Mammary microvascular endothelial cell (primary cell): ENCODE results near the gene HIGD2A. TPM values are rescaled to one million over a fixed set of nuclear protein-coding genes. Genes with fewer than 3 reads are reported as not detected.

Experiments used
- total RNA-seq: library from RNA; depleted of rRNA; stranded (reverse); fragments of >200 nt; gene quantifications from 2 replicates; pipeline ENCODE4 v1.2.3, GENCODE V29; 2015

The HIGD2A gene, protein sequence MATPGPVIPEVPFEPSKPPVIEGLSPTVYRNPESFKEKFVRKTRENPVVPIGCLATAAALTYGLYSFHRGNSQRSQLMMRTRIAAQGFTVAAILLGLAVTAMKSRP
- 127 and 159 TPM in 2 replicates for total RNA-seq

DNA sequence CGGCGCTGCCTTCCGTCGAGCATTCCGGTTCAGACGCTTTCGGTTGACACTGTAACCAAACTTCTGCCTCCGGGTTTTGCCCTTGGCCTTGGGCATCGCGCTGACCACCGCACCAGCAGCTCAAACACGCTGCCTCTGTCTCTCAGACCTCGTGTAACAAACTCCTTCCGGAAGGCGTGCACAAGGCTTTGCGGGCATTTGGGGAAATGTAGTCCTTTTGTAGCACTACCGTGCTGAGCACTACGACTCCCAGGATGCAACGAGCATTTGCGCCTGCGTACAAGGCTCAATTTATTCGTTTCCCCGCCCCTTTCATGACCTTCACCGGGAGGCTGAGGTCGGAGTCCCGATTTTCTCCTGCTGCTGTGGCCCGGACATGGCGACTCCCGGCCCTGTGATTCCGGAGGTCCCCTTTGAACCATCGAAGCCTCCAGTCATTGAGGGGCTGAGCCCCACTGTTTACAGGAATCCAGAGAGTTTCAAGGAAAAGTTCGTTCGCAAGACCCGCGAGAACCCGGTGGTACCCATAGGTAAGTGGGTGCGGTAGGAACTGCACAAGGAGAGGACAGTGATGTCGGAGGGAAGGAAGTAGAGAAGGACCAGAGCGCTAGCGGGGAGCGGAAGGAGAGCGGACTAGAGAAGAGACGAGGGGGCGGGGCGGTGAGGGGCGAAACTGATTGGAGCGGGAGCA lies at the start of gene HIGD2A, which contains the start of gene NOP16:
HIGD2A (plus strand) TSS at position 308 of the 691 bp plus-strand sequence; CDS start at position 377, 69 bp downstream.
NOP16 (minus strand) TSS at position 155 of the 691 bp plus-strand sequence; CDS start at position 96, 59 bp downstream.

DNA sequence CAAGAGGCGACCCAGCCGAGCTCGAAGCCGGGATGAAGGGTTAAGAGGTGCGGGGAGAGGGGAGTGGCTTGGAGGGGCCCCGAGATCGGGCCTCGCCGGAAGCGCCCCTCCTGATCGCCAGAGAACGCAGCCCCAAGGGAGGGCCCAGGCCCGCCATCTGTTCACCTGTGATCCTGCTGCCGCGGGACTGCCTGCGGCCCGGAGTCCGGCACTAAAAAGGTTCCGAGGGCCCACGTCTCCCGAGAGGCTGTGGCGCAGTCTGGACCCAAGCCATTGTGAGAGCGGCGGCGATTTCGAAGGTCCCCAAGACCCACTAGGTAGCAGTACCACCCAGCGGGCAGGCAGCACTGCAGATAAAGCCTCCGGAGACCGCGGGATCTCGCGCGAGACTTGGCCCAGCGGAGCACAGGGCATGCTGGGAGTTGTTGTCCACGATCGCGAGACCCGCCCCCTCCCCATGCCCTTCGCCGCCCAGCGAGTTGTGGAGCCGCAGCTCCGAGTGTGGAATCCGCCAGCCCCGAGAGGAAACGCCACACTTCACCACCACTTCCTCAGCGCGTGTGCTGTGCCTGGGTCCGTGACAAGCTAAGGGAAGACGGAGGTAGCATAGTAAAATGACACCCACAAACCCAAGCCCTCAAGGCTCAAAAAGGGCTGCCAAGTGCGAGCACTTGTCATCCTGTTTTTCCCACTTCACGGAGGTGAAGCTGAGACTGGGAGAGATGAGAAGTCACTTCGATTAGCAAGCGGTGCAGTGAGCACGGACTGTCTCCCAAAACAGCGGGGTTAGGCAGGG lies 26.9 kb upstream of the HIGD2A start, which contains the start of gene KIAA1191:
KIAA1191 (minus strand) TSS at position 328 of the 796 bp plus-strand sequence. CDS start 2,256 bp downstream, outside the sequence.

DNA sequence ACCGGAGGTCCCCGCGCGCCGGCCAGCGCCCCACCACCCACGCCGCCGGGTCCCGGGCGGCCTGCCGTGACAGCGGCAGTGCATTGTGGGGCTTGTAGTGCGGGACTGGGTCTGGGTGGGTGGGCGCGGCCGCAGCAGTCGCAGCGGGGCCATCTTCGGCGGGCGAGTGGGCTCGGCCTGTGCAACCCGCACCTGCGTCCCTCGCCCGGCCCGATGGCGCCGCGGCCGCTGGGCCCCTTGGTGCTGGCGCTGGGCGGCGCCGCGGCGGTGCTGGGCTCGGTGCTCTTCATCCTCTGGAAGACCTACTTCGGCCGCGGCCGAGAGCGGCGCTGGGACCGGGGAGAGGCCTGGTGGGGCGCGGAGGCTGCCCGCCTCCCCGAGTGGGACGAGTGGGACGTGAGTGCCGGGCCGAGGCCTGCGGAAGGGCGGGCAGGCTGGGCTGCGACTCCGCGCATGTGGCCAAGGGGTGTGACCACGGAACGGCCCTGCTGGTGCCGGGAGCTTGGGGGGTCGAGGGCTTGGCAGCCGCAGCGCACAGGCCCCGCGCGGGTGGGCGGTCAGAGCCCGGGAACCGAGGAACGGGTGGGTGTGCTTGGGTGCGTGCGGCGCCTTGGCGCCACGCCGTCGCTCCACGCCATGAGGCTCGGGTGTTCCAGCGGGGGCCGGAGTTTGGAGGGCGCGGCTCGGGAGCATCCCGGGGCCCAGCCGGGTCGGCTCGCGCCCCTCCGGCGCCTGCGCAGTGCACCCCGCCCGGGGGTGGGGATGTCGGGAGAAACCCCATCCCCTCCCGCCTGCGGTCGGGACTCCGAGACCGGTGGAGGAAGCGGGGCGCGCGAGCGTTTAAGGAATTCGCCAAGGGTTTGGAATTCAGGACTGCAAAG lies 23.0 kb upstream of the HIGD2A start, which contains the start of gene ARL10:
ARL10 (plus strand) TSS at position 137 of the 881 bp plus-strand sequence; CDS start at position 214, 77 bp downstream.

DNA sequence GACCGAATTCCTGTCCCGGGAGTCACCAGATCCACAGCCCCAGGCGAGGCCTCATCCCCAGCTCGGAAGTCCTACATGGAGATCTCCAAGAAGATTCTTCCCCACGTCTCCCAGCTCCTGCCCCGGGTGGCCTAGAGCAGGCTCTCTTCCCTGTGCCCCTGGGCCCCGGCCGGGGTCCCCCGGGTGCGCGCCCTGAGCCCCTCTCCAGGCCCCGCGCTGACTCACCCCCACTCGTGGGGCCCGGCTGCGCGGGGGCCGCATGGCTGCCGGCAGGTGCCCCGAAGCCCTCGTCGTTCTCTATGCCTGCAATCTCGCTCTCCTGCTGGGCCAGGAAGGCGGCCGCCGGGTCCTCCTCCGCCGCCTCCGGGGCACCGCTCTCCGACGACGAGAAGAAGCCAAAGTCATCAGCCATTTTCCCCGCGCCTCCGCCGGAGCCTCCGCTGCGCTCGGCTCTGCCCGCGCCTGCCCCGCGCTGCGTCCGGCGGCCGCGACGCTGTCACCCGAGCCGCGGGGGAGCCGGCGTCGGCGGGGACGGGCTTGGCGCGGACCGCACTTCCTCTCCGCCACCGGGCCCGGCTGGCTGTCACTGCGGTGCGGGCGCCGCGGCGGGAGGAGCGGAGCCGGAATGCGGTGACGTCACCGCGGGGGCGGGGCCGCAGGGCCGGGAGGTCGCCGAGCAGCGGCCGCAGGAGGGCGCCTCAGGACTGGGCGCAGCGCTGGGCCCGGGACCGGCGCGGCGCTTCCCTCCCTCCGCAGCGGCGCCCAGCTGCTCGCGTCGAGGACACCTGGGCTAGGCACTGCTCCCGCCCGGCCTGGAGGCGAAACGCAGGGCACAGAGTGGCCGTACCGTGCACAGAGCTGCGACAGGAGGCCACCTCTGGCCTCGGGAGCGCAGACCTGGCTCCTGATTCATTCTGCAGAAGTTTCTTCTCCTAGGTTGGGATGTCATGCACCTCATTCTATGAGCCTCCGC lies 27.7 kb downstream of the HIGD2A start, which contains the start of gene CLTB:
CLTB (minus strand) TSS at position 588 of the 973 bp plus-strand sequence; CDS start at position 412, 176 bp downstream.

Other genes starting within 250 kb of the HIGD2A start
- 5.5 and 8.5 TPM in 2 replicates for gene SIMC1, start 150.3 kb upstream of the HIGD2A start, total RNA-seq
- gene KIAA1191, start 27.0 kb upstream of the HIGD2A start, total RNA-seq = 96.7 and 97.0 TPM in 2 replicates
- gene ARL10, start 23.3 kb upstream of the HIGD2A start, total RNA-seq = 3.6 and 6.7 TPM in 2 replicates
- gene NOP16, start 153 bp upstream of the HIGD2A start, total RNA-seq = 29.2 and 29.6 TPM in 2 replicates
- 195 and 200 TPM in 2 replicates for gene CLTB, start 27.8 kb downstream of the HIGD2A start, total RNA-seq
- gene FAF2, start 59.6 kb downstream of the HIGD2A start, total RNA-seq = 29.3 and 31.3 TPM in 2 replicates
- 6.5 and 7.3 TPM in 2 replicates for gene RNF44, start 148.7 kb downstream of the HIGD2A start, total RNA-seq
- not detected in 2 replicates for gene CDHR2, start 160.6 kb downstream of the HIGD2A start, total RNA-seq
- gene GPRIN1, start 221.4 kb downstream of the HIGD2A start, total RNA-seq = 8.8 and 10.0 TPM in 2 replicates
- gene SNCB, start 241.8 kb downstream of the HIGD2A start, total RNA-seq = 0.44 TPM in 1 of 2 replicates, not detected in the other
- not detected in 2 replicates for gene EIF4E1B, start 241.9 kb downstream of the HIGD2A start, total RNA-seq